NCI-H2029 (cell line): ENCODE measurements around the gene SLC14A1.

Source experiments
- DNase-seq: peaks from one replicate; lab custom pipeline; 2025; lab: John Stamatoyannopoulos, UW

Gene SLC14A1

DNA sequence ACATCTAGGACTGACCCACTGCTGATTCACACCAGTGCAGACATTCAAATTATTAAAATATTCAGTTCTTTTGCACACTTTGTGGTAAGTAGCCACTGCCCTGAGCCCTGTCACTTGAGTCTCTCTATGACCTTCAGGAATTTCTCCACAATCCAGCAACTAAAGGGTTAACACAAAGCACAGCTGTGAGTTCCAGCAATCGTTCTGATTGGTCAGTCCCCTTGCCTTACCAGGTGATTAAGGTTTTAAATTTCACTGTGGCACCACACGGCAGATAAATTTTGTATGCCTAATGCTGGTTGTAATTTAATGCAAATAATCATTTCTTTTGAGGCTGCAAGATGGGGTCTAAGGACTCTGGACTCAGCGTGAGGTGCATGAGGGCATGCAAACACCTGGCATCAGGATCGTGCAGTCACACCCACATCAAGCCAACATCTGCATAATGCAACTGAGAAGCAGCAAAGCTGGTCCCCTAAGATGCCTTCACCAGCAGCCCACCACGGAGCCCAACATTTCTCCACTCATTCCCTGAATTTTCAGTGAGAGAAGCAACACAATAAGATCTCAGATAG, 36.6 kb downstream of the SLC14A1 start:
- DNase-seq = peak; percentile 45

DNA sequence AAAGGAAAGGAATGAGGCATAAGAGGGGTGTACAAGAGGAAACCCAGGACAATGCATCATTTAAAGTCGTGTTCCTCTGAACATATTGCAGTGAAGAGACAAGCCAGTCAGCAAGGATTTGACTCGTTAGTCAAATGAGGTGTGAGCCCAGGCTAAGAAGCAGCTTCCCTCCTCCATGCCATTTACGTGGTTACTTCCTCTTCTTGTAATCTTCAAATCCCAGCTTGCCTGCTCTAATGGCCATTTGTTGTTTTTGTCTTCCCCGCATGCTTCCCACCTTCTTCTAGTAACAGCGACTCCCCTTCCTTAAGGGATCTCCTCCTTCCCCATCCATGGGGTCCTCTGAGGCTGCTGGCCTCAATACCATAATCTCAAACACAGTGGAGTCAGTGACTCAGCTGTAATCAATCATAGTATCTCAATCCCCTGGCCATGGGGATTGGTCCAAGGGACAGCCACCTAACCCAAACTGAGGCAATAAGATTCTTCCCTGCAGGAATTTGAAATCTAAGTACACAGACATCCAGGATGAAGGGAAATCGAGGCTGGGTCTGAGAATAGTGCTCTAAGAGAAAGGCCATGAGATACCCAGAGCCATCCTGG, 37.6 kb downstream of the SLC14A1 start:
- DNase-seq = no peak

DNA sequence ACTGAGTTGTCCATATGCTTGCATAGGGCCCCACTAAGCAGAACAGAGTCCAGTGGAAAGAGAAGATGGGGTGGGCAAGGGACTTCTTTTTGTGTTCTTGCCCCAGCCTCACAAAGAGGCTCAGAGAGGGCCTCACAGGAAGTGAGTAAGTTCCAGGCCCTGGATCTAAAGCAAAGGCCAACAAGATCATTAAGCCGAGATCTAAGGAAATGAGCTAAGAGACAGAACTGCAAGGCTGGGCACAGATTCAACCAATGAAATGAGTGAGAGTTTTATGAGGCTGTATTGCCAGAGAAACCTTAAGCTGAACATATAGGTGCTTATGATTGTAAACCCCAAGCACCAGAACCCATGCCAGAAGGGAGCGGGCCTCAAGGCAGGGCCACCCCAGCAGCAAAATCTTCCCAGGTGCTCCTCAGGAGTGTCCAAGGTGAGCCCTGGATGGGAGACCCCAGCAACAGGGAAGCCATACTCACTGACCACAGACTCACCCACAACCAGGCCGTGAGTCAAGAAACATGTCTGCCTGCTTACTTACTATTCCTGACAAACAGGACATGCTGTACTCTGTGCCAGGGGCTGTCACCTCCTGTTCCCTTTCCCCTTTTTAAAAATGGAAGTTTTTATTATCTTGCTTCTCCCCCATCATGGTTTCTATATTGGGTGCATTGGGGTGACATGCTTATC, 40.2 kb downstream of the SLC14A1 start:
- DNase-seq = no peak

DNA sequence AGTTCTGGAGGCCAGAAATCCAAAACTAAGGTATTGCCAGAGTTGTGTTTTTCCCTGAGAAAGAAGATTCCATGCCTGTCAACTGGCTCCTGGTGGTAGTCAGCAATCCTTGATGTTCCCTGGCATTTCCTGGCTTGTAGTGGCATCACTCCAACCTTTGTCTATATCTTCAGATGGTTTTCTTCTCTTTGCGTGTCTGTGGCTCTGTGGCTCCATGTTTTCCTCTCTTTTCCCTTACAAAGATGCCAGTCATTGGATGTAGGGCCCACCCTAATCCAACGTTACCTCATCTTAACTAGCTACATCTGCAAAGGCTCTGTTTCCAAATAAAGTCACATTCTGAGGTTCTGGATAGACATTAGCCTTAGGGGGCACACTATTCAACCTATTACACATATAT, 41.8 kb downstream of the SLC14A1 start:
- DNase-seq = no peak

DNA sequence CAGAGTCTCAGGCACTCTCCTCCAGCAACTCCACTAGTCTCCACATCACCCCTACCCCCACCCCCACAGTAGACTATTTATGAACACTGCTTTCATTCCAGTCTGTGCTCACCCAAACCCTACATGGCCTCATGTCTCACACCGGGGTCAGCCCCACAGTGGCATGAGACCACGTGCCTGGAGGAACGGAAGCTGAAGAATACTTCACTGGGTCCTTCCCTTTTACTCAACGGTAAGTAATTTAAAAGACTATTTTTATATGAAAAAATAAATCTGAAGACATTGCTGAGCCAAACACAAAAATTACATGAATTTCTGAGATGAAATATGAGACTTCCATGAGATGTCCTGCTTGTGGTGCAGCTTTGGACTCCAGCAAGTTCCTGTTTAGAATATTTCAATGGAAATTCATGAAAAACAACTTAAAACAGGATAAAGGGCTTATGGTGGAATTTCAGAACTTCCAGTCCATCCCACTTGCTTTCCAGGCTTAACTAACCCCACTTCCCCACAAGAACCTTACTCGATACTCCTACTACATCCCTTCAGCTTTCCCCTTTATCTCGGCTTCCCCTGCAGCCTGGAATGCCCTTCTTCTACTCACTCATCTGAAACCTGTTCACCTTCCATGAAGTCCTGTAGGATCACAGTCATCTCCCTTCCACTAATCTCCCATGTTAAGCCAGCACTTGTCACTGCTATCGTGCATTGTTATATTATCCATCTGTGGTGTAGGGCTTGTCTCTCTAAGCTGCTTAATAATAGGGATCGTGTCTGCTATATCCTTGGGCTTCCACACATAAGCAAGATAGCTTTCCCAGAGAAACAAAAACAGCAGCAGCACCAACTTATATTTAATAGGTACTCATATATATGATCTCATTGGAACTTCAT, 47.9 kb downstream of the SLC14A1 start:
- DNase-seq = no peak

DNA sequence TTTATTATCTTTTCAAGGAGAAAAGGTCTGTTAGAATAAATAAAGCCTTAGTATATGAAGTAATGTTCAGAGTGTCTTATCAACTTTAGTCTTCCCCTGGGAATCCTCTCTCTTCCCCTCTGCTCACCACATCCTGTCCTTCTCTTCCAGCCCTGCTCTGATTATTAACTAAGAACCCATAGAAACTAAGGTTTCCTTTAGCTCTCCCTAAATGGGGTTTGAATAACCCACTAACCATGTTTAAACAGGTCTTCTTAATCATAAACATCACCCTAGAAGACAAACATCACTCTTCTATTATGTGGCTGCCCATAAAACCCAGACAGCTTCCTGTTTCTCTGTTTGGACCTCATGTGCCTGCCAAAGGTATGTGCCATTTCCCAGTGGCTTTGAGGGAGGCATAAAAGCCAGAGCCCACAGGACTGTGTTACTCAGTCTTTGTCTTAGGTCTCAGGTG, 50.1 kb downstream of the SLC14A1 start:
- peak; percentile 18 for DNase-seq

DNA sequence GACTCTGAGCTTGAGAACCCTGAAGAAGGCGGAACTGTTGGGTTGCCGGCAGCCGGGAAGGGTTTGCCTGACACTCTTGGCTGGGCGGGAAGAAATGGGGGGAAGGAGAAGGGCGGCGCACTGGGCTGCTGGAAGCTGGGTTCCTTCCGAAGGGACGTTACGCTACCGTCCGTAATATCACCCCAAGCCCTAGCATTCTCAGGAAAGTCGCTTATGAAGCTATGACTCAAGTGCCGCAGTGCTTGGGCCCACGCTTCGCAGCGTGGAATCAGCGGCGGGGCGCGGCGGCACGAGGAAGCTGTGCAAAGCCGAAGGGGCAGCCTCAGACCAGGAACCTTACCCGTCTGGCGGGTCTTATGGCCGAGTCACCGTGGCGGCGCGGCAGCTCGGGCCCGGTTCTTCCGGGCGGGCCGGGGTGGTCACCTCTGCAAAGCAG, 51.3 kb downstream of the SLC14A1 start:
- no peak for DNase-seq

DNA sequence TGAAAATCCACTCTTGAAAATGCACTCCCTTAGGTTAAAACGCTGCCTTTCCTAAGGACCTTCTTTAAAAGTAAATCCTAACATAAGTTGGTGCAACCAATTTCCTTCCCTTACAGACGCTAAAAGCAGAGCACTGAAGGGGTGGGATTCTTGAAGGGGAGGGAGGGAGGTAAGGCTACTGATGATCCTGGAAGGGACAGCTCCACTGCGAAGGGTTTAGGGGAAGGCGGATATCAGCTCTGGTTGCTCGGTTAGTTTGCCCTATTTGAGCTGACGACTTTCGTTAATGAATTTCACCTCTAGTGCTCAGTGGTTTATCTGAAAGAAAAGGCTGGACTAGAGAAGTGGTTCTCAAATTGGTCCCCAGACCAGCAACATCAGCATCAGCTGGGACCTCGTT, 51.8 kb downstream of the SLC14A1 start:
- DNase-seq = no peak

DNA sequence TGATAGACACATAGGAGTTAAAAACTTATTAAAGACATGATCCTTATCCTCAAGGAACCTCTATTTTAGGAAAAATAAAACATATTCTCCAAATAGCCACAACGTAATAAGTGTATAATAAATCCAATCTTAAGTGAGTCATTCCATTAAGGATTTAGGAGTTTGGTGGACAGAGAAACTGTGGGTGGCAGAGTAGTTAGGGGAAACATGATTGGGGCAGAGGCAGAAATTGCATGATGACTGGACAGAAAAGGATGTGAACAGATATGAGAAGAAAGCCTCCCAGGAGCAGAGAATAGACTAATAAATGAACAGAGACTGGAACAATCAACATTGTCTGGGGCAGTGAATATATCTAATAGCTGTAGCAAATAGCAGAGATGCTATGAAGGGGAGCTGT, 53.4 kb downstream of the SLC14A1 start:
- DNase-seq = no peak

DNA sequence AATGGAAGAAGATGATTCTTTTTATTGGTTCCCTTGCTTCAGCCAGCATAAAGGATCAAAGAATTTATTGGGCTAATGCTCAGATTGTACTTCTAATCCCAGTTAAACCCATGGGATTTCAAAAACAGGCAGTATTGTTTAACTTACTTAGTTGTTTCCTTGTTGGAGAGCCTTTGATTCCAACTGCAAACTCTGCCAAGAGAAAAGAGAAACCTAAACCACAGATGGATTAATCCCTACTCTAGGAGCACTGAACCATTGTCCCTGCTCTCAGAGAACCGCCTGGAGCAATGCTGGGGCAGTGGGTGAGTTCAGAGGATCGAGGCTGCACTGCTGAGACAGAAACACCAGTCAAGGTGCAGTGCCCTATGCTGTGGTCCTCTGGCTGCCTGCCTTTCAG, 56.6 kb downstream of the SLC14A1 start:
- DNase-seq = no peak

DNA sequence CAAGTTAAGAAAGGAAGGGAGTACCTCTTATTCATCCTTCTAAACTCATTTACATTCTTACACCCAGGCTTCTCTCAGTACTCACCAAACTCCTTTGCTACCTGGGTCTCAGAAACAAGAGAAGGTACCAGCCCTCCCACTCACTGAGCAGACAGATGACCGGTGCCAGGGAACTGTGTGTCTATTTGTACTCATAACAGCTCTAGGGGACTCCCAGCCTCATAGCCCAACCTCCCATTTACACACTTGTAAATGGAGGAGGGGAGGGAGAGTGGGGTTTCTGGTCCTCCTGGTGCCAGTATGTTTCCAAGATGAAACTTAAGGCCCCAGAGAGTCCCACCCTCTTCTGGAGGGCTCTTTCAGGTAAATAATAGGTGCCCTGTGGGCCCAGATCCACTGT, 58.7 kb downstream of the SLC14A1 start:
- no peak for DNase-seq

DNA sequence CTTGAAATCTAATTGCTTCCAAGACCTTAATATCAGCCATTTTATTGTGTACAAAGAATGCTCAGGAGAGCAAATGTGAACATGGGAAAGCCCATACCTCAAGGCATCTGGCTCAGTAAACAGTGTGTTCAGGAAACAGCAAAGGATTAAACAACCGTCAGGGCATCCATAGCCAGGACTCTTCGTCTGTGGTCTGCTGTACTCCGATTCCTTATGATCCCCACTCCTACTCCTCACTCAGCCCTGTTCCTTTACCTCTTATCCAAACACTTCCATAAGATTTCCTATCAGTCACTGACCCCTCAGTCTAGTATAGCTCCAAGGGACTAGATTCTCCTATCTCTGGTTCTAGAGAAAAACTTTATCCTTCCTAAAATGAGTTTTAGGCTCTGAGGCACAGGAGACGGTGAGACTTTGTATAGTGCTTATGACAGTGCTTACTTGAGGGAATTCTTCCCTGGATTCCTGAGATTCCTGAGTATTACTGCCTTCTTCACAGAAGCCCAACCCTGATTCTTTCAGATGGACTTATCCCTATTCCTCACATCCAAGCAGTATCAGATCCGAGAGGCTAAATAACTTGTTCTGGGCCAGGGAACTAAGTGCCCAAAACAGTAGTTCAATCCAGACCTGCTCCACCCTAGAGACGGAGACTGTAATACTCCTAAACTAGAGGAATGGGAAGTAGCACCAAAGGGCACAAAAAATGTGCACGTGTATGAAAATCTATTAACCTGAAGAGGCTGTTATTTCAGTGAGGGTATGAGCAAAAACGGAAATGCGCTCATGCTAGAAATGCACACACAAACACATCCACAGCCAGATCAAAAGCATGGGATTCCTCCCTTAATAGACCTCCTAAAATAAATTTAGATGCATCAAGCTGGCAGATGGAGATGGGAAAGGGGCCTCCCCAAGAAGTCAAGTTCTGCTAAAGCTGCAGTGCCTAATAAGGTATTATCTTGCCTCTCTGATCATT, 59.4 kb downstream of the SLC14A1 start:
- DNase-seq = no peak

DNA sequence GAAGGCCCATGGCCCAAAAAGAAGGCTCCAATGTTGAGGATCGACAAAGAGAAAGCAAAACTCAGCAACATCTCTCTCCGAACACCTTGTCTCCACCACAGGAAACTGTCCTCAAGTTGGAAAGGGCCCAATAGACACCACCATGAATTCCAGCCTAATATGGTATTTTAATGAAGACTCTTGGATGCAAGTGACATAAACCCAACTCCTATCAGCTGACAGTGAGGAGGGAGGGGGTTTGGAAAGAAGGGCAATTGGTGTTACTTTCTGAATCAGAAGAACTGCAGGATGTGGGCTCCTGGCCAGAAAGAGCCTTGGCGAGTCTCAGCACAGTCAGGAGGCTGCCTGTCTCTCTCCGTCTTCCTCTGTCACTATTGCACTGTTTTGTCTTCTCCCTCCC, 61.2 kb downstream of the SLC14A1 start:
- DNase-seq = no peak

DNA sequence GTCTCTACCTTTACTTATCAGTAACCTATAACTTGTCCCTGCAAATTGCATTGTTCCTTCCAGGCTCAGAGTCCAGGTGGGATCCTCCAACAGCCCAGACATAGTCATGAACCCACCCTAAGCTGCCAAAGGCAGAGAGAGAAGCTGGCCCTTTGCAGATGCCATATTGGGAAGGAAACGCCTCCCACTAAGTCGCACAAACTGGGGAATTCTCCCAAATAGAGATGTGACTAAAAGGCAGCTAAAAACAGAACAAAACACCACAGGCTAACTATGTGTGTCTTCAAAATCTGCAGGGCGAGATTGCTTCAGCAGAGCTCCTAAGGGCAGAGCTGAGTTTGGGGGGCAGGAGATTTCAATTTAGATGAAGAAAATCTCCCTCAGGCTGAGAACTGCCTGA, 63.0 kb downstream of the SLC14A1 start:
- DNase-seq = no peak

DNA sequence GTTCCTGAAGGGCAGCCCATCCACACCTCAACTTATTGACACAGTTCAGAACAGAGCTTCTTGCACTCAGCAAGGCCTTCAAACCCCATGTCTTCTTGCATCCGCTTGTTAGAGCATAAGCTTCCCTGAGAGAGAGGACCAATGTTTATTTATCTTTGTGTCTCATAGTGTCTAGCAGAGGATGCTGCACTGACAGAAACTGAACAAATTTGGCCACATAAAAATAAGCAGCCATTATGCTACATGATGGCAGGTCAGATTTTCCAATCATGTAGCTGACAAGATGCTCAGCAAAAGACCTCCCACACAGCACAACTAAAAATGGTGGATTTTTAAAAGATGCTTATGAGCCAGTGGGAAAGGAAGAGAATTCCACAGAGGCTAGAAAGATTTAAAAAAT, 63.4 kb downstream of the SLC14A1 start:
- DNase-seq = no peak

DNA sequence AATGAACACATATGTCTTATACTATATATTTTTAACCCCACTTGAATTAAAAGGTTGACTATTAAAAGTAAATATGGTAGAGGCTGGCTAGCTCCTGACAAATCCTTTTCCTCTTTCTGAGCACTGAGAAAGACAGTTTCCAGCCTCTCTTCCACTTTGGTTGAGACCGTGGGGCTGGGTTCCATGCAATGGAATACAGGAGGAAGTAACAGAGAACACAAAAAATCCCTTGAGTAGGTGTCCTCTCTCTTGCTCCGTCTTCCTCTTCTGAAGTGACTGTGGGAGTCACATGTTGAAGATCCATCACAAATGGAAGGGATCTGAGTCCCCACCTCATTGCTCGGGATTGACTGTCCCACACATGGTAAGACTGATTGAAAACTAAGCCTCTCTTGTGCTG, 64.9 kb downstream of the SLC14A1 start:
- no peak for DNase-seq

DNA sequence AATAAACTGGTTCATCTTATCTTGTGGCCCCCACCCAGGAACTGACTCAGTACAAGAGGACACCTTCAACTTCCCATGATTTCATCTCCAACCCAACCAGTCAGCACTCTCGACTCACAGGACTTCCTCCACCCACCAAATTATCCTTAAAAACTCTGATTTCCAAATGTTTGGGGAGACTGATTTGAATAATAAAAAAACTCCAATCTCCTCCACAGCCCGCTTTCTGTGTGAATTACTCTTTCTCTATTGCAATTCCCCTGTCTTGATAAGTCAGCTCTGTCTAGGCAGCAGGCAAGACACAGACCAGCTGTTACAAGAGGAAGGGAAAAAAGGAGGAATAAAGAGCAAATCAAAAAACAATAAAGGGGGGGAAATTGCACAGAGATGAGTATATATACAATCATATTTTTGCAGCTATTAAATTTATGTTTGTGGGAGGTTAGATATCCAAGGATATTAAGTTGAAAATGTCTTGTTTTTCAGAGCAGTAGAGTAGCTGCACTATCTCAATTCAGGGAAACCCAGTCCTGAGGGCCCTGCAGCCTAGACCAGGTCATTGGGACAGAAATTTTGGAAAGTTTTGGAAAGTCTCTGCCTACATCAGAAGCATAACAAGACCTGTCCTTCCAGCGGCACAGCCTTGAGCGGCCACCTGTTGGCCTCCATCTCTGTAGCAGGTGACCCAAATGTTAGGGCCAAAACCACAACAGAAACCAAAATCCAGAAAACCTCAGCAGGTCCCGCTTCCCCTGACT, 68.7 kb downstream of the SLC14A1 start:
- no peak for DNase-seq

DNA sequence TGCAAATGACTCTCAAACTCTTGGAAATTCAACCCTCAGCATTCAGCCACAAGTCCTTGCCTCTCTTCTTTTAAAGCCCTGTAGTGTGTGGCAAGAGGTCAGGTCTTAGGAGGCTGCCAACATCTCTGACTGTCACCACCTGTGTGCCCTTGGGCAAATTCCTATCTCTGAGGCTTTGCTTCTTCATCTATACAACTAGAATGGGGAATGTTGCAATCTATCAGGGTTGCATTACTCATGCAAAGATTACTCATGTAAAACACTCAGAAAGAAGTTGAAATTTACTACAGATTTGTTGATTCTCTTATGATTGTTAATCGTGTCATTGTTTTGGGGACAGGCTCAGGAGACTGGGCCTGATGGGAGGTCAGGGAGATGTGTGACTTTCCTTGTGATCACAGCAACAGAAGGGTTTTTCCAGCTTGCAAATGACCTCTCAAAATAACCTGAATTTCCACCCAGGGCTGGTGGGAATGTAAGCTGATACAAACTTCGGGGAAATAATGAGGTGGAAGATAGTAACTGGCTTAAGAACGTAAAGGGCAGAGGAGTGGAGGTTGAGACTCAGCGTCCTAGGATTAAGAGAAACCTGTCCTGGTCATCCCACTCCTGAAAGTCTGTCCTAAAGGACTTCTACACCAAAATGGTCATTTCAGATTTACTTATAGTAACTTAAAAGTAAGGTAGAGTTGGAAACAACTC, 69.4 kb downstream of the SLC14A1 start:
- no peak for DNase-seq

DNA sequence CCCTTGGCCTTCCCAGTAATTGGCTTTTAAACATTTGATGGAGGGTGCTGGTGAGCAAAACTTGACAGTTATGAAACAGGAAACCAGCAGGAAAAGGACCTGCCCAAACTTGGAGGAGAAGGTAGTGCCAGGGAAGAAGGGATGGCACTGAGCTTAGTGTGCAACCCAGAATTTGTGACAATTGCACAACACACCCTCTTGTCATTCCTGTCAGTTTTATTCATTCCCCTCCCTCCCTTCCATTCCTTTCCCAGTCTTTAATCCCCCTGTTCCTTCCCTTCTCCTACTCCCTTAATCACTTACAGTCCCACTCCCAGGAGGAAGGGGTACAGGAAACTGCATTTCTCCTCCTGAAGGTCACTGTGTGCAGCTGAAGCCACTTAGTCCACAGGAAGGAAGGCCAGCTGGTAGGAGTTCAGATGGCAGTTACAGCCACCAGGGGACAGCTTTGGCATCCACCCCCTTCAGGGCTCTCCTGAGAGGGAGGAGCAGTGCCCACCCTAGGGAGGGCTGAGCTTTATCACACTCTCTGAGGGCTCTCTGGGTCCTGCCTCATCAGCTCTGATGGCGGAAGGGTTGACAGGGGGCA, 77.5 kb downstream of the SLC14A1 start:
- DNase-seq = no peak
